HG02884 (cell line): ENCODE data around the gene STAT1.

Experiments
- ATAC-seq: cut with Tn5 transposase; IDR thresholded peaks from one replicate; pipeline ENCODE4 v1.9.1; 2021; ENCODE audit warnings: mild to moderate bottlenecking, moderate library complexity; ENCODE audit not compliant: unreplicated experiment

The STAT1 gene

DNA sequence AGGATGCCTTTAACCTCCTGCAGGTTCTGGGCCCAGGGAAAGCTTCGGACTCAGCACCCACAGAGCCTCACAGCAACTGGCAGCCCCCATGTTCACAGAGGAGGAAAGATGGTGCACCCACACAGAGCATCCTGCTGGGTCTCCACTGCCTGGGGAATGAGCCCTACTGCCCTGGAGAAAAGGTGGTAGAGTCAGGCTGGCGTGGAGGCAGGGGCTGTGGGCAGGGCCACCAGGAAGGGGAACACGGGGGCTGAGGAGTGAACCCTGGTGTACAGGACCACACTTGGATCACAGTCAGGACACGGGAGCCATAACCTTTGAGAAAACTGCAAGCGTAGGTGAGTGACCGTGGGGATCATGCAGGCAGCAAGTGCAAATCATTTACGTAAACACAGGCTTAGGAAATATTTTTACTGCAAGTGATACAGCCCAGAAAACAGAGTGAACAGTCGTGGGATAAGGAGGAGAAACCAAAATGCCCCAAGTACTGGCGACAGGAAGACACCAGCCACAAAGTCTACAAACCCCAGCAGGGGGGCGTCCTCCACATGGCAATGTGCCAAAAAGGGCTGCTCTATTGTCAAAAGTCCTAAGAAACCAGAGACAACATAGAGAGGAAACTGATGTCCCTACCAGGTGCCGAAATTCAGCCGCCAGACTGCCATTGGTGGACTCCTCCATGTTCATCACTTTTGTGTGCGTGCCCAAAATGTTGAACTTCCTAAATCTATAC, 27.6 kb downstream of the STAT1 start:
- ATAC-seq: no peak

DNA sequence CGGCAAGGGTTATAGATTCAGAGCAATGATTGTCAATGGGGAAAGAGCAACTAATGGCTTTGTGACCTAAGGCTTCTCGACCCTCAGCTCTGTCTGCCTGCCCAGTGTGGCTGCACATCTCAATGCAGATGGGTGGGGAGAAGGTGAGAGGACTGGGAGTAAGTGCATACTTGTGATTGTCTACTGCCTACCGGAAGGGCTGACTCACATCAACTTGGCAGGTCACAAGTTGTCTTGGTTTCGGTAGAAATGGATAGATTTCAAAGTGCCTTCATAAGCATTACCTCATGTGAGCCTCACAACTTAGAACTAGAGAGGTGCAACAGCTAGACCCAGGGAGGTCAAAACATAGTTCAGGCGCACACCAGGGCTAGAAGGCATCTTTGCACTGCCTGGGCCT, 29.4 kb downstream of the STAT1 start:
- ATAC-seq: no peak

DNA sequence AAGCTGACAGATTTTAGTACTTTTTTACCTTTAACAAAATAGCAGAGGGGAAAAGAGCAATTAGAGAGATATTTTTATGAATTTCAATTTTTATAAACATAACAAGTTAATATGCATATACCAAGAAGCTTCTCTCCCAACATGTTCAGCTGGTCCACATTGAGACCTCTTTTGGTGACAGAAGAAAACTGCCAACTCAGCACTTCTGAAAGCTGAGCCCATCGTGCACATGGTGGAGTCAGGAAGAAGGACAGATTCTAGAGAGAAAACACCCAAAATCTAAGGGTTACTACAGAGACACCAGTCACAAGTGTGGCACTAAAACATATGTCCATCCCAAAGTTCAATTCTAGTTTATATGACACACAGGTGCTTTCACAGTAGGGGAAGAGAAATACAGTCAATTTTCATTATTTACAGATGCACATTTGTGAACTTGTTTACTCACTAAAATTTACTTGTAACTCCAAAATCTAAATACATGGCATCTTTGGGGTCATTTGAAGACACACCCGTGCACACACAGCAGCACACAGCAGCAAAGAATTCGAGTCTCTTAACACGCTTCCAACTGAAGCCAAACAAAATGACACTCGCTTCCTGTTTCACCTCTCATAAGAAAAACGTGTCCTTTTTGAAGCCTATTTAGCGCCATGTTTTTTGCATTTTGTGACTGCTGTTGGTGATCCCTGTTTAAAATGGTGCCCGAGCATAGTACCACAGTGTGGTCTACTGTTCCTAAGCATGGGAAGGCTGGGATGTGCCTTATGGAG, 31.5 kb downstream of the STAT1 start:
- ATAC-seq: no peak

DNA sequence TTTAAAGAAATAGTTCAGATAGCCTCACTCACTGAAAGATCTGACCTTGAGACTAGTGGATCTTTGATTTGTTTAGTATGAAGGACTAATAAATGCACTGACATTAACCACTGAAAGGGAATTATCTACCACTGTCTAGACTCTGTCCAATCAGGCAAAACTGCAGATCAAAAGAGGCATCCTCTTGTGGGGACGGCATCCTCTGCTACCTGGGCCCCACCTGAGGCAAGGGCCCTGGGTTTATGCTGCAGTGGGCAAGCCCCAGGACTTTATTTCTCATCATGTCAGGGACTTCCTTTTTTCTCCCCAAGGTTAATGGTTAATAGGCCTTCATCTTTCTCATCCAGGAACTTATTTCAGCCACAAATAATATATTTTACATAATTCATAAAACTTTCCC, 32.2 kb downstream of the STAT1 start:
- ATAC-seq: no peak

DNA sequence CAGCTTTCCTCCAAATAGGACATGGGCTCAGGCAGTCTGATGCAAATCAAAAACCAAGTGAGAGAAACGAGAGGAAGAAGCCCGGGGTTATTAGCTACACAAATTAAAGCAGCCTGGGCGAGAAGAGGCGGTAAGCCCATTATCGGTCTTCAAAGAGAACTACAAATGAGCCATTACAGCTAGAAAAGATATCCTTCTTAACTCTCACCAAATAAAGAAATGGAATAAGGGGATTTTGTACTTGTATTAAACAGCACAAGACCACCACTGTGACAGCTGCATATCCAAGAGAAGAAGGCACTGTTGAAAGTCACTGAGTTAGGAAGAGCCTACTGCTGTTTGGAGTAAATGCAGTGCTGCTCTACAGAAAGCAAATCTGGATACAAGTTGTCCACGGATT, 32.6 kb downstream of the STAT1 start:
- ATAC-seq: no peak

DNA sequence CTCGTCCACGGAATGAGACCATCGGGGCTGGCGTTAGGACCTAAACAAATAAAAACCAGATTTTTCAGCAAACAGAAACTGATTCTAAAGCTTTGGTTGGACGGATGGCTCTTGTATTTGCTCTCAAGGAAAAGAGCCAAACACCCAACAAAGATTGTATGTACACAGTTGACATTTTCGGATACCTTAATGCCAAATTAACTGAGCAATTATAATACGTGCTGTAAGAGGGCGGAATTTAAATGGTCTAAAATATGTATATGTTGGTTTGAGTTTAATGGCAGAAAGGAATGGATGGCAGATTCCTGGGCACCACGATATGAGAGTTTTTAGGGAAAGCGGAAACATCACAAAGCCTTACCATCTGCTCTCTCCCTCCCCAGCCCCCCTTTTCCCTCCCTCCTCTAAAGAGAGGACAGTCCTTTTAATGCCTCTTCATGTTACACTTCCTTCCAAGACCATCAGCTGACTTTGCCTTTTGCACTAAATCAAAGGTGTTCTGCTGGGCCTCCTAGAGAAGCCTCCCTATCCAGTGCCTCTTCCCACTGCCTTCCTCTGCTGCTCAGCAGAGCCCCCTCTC, 33.3 kb downstream of the STAT1 start:
- ATAC-seq: no peak

DNA sequence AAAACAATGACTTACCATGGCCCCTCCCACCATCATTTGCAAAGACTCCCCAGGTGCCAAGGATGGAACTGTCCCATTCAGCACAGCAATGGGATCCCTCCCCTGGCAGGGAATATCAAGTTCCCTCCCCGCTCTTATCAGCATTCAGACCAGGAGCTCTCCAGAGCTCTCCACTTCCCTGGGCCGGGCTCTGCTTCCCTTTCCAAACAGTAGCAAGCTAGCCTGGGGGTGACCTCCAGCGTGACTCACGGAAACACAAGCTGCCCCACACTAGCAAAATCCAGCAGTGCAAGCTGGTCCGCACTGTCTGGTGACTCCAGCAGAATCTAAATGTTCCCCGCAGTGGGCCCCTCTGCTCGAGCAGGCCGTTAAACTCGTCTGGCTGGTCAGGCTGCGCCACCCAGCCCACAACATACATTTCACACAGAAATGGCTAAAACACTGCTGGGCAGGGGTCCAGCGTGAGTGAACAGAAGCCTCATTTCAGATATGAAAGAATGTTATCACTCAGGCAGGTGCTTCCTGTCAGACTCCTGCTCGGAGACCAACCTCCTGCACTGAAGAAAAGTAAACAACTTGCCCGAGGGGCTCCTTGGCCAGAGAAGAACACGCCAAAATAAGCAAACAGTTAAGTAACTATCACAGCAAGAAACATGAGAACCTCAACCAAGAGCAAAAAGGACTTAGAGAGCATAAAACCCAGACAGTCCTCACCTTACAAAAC, 33.9 kb downstream of the STAT1 start:
- no peak for ATAC-seq

DNA sequence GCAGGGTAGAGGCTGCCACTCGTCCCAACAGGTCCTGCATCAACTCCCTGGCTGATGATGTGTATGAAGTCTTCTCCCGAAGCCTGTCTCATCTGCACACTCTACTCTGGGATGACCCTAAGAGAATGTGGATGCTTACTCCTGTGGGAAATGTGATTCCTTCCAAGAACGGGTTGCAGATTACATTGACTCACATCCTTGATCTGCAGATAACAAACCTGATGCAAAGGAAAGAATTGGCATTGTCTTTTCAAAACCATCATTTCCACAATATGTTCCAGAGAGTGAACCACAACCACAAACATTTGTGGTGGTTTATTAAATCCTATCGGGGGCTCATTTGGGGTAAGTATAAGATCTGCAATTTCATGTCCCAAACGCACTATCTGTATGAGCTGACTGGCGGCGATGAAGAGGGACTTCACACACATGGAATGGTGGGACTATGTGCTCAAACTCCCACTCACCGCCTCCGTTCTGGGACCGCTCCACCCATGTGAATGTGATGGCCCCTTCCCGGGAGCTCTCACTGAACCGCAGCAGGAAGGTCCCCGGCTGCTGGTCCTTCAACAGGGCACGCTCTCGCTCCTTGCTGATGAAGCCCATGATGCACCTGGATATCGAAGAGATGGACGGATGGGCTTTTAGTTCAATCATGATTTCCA, 35.5 kb downstream of the STAT1 start:
- ATAC-seq: no peak

DNA sequence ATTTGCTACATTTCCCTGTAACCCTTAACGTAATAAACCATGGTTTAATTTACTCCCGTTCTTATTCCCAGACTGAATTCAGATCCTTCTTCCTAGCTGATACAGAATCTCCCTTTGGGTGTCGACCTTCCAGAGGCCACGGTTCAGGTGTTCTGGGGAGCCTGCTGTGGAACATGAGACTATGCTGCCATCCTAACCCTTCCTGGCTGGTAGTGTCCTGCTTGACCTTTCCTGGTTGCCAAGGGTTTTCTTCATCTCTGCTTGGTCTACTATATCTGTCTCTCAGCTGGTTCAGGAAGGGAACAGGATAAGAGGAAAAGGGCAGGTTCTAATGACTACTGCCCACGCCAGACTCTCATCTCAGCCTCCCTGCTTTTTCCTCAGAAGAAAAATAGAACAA, 36.5 kb downstream of the STAT1 start:
- ATAC-seq: no peak

DNA sequence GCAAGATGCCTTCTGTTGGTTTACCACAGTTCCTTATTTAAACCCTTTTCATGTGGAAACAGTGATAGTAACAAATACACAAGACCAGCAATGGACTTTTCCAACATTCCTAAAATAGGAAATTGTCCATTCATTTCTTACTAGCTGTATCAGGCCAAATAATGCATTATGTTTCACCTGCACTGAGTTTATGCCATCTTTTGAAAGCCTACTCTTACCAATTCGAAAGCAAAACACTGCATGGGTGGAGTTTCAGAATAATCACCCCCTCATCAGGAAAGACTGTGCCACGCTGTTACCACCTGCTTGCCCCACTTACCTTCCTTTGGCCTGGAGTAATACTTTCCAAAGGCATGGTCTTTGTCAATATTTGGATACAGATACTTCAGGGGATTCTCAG, 37.5 kb downstream of the STAT1 start:
- no peak for ATAC-seq

DNA sequence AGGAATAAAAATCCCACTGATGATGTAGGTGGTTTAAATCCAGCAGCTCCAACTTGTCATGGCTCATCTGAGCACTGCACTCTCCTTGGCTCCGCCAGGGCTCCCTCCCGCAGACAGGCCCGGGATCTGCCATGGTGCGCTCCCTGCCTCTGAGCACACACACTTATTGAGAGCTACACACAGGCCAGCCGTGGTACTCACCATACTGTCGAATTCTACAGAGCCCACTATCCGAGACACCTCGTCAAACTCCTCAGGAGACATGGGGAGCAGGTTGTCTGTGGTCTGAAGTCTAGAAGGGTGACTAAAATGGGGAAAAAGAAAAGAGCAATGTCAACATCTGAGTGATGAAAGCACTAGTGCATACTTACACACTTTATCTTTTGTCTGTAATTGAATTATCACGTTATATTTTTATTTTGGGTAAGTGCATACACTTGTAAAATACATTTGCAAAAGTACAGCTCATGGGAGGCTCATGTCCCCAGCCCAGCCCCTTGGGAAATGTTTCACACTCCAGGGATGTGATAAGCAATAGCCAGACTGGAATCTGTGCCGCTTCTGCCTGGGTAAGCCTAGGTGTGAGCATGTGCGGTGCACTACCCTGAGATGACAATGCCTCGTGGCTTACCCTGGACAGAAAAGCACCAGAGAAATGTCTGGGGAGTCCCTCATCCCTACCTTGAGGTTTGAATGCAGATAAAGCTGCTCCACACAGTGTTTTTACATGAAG, 39.2 kb downstream of the STAT1 start:
- no peak for ATAC-seq

DNA sequence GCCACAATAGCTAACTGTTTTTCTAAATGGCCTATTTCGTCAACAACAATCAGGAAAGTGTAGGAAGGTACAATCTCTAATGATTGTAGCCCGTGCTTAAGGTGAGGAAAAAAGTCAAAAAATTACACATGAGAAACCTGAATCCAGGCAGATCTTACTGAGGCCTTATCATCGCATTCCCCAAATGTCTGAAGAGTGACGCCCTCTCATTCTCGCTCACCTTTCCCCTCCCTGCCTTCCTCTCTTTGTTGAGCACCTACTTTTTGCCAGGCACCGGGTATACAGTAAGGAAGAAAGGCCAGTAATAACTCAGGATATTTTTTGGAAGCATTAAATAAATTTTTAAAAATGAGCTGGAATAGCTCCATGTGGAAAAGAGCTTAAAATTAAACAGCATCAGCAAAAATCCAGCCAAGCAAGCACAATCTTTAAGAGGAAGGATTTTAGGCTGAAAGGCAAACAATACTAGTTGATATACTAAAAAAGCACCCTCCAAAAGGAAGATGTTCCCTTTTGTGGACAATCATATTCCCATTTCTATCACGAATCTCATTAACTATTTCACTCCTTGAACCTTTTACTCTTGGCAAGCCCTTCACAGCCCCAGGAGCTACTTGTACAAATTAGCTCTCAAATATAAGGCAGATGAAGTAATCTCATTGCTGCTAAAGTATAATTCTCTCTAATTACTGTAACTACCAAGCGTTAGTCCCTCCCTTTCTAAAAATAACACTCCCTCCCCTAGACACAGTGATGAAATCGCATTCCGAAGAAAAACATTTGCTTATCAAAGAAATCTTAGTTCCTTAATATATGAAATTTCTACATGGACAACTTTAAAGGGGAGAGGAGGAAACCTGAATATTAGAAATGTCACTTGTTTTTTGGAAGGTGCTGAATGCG, 40.0 kb downstream of the STAT1 start:
- no peak for ATAC-seq

DNA sequence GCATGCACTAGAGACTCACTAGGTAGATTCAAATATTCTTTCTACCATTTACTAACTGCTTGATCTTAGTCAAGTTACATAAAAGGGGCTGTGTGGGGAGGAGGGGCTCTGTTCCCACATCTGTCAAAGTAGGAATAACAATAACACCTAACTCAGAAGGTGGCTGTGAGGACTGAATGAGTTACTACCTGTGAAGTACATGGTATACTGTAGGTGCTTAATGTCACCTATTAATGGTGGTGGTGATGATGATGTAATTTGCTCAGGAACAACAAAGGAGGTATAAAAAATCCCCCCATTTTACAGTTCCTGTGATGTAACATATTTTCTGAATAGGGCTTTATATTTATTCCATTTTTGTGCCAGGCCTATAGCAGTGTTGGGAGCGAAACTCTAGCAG, 40.7 kb downstream of the STAT1 start:
- no peak for ATAC-seq

DNA sequence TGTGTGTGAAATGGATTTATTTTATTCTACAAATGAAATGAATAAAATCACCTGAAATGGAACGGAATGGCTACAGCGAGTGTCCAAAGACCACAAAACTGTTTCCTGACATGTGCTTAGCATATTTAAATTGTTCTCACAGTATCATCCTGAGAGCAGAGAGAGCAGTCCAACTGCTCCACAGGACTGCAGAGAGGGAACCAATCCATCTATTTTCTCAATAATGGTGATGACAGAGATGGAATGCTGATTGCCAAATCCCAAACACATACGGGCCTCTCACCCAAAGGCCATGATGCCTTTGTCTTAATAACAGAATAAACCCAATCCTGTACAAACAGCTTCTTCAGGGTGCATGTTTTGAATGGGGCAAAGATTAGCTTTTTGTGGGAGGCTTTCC, 41.1 kb downstream of the STAT1 start:
- ATAC-seq: no peak

DNA sequence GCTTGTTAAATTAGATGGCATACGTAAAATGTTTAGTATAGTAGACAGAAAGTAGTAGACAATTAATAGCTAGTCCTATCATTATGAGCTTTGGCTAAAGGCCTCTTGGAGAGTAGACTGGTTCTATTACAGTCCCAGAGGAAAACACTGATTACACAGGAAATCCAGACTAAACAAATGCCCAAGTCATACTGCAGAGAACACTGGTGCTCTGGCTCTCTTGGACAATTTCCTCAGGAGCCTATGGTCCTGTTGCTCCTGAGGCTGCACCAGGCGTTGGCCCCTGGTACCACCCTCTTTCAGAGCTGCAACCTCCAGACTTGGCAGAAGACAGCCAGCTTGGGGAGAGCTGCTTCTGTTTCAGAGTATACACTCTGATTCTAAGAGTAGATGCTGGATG, 41.8 kb downstream of the STAT1 start:
- ATAC-seq: no peak

DNA sequence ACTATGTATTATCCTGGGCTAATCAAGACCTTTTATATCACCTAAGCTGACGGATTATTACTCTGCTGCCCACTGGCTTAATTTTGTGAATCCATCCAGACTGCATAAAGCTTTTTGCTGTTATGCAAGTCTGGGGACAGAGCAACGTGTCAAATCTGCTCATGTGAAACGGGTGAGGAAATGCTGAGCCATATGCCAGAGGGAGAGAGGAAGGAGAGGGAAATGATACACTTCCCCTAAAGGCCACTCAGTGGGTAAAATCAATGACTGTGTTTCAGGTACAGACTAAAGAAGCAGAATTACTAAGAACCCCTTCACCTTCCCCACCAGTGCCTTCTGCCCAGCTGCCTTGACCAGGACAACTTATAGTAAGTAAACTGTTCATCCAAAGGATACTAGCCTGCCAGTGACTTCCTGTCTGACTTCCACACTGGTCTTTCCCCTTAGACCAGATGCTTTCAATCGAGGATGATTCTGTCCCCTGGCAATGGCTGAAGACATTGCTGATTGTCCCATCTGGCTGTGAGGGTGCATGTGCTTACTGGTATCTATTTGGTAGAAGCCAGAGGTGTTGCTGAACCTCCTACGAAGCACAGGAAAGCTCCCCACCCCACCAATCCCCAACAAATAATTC, 43.0 kb downstream of the STAT1 start:
- no peak for ATAC-seq

DNA sequence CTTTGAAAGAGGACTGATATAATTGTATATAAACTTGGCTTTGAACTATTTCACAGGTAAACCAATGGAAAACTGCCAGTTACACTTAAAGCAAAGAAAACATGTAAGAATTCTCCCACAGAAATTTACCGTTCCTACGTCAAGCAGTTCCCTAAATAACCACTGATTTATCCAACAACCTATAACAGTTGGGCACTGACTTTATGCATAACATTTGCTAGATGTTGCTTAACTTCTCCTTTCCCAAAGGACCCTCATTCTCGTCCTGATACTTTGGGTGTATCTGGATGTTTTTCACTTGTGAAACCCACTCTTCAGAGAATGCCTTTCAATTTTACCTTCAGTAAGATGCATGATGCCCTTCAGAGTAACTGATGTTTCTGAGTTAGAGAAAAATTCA, 43.8 kb downstream of the STAT1 start:
- ATAC-seq: no peak

DNA sequence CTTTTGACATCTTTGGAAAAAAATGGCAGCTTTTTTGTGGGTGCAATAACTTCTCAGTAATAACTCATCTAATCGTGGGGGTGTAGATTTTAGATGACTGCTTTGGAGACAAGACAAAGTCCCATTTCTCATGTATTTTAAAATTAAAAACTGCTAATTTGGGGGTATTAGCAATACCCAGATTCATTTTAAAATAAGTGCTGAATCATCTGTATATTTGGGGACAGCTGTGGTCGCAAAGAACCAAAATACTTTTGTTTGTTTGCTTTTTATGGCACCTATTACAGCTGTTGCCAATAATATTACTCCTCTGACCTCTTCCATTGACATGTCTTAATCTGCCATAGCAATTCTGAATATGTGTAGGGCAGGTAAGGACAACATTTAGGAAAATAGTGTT, 45.4 kb downstream of the STAT1 start:
- ATAC-seq: no peak
